Sigmoid colon (tissue), 3 donors: ENCODE measurements around the gene CEACAM18.

Experiments used
- CTCF ChIP-seq, 4 experiments: fragments of 450-650 bp in 3 of 4; fragments of 200-600 bp in 1 of 4; IDR thresholded peaks; one replicate each; pipeline ENCODE4 v1.5.1; 2016 to 2019; ENCODE audit warnings: antibody characterized with exemption in 4 of 4, mild to moderate bottlenecking in 3 of 4, moderate library complexity in 2 of 4
- POLR2A ChIP-seq, 2 donors: fragments of 450-650 bp; IDR thresholded peaks; one replicate each; pipeline ENCODE4 v1.6.1; 2016; ENCODE audit warnings: antibody characterized with exemption in 2 of 2, mild to moderate bottlenecking in 2 of 2, moderate library complexity in 2 of 2

- no peak for TF ChIP-seq POLR2A (IDR thresholded peaks at IDR 0.05)
- no peak for TF ChIP-seq CTCF (IDR thresholded peaks at IDR 0.05)
These were observed 37.4 kb upstream of the CEACAM18 start for GRCh38 chr19:51440846-51441409.
